H1 (cell line): ENCODE measurements around the gene AMER2.
A peak's percentile ranks its signal among the peaks of the same experiment; 100 is the strongest.

Experiments used
- ATF2 ChIP-seq: IDR thresholded peaks from 2 replicates; pipeline ENCODE4 v1.6.1; 2012; ENCODE audit warnings: low read length, inconsistent platforms
- BACH1 ChIP-seq: IDR thresholded peaks from 2 replicates; pipeline ENCODE4 v1.6.1; 2012; ENCODE audit warnings: low read length, improper control_type of control experiment
- CHD1 ChIP-seq: IDR thresholded peaks from 2 replicates; pipeline ENCODE4 v1.6.1; 2012; ENCODE audit warnings: low read depth, low read length, improper control_type of control experiment
- CTCF ChIP-seq, 3 experiments: IDR thresholded peaks; 1 replicate in 2 of 3; 2 replicates in 1 of 3; pipeline versions ENCODE4 v1.5.1 to v1.6.1; 2011; ENCODE audit warnings: low read length in 3 of 3, mild to moderate bottlenecking in 3 of 3, inconsistent platforms in 2 of 3, low read depth in 1 of 3, moderate library complexity in 1 of 3; ENCODE audit not compliant: insufficient read depth in 1 of 3; ENCODE audit errors: control extremely low read depth in 1 of 3
- EGR1 ChIP-seq: IDR thresholded peaks from 2 replicates; pipeline ENCODE4 v1.6.1; 2011; ENCODE audit warnings: low read depth, low read length, borderline replicate concordance
- EZH2 ChIP-seq: fragments of 200-600 bp; sonication (generic); IDR thresholded peaks from 2 replicates; pipeline ENCODE4 v1.7.1; 2012; ENCODE audit warnings: low read depth, mild to moderate bottlenecking, moderate library complexity, low read length, inconsistent platforms; ENCODE audit not compliant: severe bottlenecking
- KDM5A ChIP-seq: fragments of 200-600 bp; IDR thresholded peaks from 2 replicates; pipeline ENCODE4 v1.7.1; 2012; ENCODE audit warnings: mild to moderate bottlenecking, low read length, inconsistent platforms, mixed read lengths
- MAFK ChIP-seq: IDR thresholded peaks from 2 replicates; pipeline ENCODE4 v1.6.1; 2012; ENCODE audit warnings: low read depth, mild to moderate bottlenecking, improper control_type of control experiment, low read length
- NRF1 ChIP-seq: IDR thresholded peaks from 2 replicates; pipeline ENCODE4 v1.6.1; 2011; ENCODE audit warnings: mild to moderate bottlenecking, low read depth, low read length, improper control_type of control experiment
- SIN3A ChIP-seq, 2 experiments: IDR thresholded peaks in 1 of 2; conservative IDR thresholded peaks in 1 of 2; 2 replicates each; pipeline ENCODE4 v1.6.1; 2011 to 2012; ENCODE audit warnings: low read length in 2 of 2, improper control_type of control experiment in 1 of 2, low read depth in 1 of 2, mild to moderate bottlenecking in 1 of 2
- TBP ChIP-seq: IDR thresholded peaks from 2 replicates; pipeline ENCODE4 v1.6.1; 2011; ENCODE audit warnings: low read depth, low read length, improper control_type of control experiment
- TF ChIP-seq, protein P1 (sequence below): IDR thresholded peaks from 2 replicates; pipeline ENCODE4 v1.6.1; 2012; ENCODE audit warnings: inconsistent platforms

DNA sequence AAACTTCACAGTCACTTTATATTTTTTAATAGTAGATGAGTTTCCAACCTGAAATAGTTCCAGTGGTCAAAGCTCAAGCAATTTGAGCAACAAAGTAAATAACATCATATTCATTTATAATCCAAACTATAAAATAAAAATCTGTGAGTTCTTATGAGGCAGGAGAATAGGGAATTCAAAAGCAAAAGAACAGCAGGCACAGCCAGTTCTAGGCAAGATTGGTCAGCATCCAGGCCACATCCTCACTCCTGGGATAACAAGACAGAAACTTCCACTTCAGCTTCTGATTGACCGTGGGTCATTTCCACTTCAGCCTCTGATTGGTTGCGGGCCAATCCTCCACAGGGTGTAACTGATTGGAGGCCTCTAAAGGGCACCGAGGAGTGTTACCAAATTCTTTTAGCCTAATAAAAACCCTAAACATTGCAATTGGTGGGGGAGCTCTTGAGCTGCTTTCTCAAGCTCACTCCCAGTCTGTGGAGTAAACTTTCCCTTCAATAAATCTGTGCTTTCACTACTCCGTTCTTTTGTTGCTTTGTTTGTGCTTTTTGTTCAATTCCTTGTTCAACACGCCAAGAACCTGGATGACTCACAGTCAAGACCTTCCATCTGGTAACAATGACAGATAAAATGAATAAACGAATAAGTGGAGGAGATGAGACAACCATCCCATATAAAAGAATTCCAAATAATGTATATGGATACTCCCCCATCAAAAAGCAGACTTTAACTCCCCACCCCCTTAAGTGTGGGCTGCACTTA is 42.6 kb upstream of the AMER2 start:
- TF ChIP-seq CTCF (IDR thresholded peaks at IDR 0.05; ENCODE audit: control extremely low read depth in 1 of 3, insufficient read depth in 1 of 3, low read depth in 1 of 3, low read length in 3 of 3) (peak in 2 of 3 experiments; percentile 12 to 23; a peak in 2 of 4 replicates), CHD1 (no peak), TBP (no peak), EGR1 (no peak), ATF2 (no peak), NRF1 (no peak), MAFK (no peak), BACH1 (no peak), EZH2 (no peak), KDM5A (no peak), SIN3A (conservative IDR thresholded peaks at IDR 0.05 in 1 of 2, IDR thresholded peaks at IDR 0.05 in 1 of 2; ENCODE audit: low read depth in 1 of 2, low read length in 2 of 2) (no peak)
- TF ChIP-seq, protein P1, sequence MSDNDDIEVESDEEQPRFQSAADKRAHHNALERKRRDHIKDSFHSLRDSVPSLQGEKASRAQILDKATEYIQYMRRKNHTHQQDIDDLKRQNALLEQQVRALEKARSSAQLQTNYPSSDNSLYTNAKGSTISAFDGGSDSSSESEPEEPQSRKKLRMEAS: no peak
